Astrocyte (in vitro differentiated cells and primary cell): ENCODE measurements around the gene MAGI1.

ENCODE experiments used
- EZH2 ChIP-seq: IDR thresholded peaks from 2 replicates; pipeline ENCODE4 v1.6.1; 2012; ENCODE audit warnings: mild to moderate bottlenecking, low read length, inconsistent platforms; ENCODE audit not compliant: insufficient read depth
- TF ChIP-seq, protein P1 (sequence below): IDR thresholded peaks from 2 replicates; pipeline ENCODE4 v1.5.1; 2011; ENCODE audit warnings: low read depth, mild to moderate bottlenecking, inconsistent platforms, low read length, moderate library complexity; ENCODE audit not compliant: insufficient read depth

DNA sequence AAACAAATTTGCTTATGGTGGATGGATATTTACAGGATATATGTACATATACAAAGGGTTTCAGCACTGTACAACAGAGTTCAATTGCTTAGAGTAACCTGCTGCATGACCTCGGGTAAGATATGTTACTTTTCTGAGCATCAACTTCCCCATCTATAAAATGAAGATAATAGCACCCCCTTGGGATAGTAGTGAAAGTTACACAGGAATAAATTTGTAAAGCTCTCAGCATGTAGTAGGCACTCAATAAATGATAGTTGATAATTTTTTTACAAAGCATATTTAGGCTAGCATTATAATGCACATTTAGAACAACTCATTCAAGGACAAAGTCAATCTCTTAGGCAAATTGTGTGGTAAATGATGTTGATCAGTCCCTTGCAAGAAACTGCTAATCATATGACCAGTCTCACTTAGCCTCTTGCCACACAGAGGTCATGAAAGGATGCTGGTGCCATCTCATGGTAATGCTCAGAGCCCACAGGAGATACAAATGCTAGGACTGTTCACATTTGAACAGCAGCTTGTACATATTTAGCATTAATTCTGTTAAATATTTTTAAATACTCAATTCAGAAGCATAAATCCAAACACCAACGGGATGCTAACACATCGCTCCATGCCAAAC, 123.9 kb downstream of the MAGI1 start:
- TF ChIP-seq, protein P1, sequence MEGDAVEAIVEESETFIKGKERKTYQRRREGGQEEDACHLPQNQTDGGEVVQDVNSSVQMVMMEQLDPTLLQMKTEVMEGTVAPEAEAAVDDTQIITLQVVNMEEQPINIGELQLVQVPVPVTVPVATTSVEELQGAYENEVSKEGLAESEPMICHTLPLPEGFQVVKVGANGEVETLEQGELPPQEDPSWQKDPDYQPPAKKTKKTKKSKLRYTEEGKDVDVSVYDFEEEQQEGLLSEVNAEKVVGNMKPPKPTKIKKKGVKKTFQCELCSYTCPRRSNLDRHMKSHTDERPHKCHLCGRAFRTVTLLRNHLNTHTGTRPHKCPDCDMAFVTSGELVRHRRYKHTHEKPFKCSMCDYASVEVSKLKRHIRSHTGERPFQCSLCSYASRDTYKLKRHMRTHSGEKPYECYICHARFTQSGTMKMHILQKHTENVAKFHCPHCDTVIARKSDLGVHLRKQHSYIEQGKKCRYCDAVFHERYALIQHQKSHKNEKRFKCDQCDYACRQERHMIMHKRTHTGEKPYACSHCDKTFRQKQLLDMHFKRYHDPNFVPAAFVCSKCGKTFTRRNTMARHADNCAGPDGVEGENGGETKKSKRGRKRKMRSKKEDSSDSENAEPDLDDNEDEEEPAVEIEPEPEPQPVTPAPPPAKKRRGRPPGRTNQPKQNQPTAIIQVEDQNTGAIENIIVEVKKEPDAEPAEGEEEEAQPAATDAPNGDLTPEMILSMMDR = peak; percentile 15
- TF ChIP-seq EZH2 = no peak
